Choroid plexus epithelial cell (primary cell): ENCODE data around the gene PCDH1.

Source experiments
- DNase-seq: peaks from one replicate; pipeline ENCODE4 v3.0.0-alpha.2; 2010; ENCODE audit warnings: low read depth
- H3K4me3 ChIP-seq: 2 replicates; pipeline ENCODE4 v1.5.1; 2011; ENCODE audit warnings: low read depth, mild to moderate bottlenecking, control low read depth, low read length, moderate library complexity
- TF ChIP-seq, protein P1 (sequence below): conservative IDR thresholded peaks from 2 replicates; pipeline ENCODE4 v1.5.1; 2011; ENCODE audit warnings: low read depth, mild to moderate bottlenecking, control low read depth, inconsistent platforms, low read length, moderate library complexity

Gene PCDH1

GRCh38 chr5:141876628-141877355 is 1.4 kb downstream of the PCDH1 start:
- H3K4me3 ChIP-seq = no peak overlapping the region
- no peak for DNase-seq
- TF ChIP-seq, protein P1, sequence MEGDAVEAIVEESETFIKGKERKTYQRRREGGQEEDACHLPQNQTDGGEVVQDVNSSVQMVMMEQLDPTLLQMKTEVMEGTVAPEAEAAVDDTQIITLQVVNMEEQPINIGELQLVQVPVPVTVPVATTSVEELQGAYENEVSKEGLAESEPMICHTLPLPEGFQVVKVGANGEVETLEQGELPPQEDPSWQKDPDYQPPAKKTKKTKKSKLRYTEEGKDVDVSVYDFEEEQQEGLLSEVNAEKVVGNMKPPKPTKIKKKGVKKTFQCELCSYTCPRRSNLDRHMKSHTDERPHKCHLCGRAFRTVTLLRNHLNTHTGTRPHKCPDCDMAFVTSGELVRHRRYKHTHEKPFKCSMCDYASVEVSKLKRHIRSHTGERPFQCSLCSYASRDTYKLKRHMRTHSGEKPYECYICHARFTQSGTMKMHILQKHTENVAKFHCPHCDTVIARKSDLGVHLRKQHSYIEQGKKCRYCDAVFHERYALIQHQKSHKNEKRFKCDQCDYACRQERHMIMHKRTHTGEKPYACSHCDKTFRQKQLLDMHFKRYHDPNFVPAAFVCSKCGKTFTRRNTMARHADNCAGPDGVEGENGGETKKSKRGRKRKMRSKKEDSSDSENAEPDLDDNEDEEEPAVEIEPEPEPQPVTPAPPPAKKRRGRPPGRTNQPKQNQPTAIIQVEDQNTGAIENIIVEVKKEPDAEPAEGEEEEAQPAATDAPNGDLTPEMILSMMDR = no peak

DNA sequence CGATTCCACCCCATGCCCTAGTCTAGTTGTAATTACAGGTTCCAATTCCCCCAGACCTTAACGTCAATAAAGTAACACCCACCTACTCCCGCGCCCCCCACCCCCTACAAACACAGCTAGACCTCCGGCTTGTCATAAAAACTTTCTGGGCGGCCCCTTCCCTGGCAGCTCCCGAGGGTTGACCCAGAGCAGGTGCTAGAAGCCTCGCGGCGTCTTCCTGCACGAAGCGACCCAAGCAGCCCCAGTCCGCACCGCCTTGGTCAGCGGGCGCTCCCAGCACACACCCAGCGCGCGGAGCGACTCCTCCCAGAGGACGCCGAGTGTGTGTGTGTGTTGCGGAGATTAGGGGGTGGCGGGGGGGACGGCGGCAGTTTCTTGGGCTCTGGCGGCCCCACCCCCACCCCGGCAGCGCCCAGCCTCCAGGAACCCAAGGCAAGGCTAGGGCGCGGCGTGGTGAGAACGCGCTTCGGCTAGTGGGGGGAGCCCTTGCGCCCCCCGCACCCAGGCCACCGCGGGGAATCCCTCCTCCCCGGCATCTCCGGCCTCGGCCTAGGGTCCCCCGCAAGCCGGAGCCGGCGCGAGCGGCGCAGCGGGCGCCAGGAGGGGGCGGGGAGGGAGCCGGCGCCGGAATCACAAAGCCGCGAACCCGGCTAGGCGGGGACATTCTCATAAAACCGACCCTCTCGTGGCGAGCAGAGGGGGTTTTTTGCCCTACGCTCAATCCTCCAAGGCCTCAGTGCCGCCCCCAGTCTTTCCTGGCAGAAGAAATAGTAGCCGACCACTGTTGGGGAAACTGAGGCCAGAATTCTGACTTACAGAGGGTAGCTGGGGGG is 2.2 kb downstream of the PCDH1 start:
- H3K4me3 ChIP-seq = no peak overlapping the region
- DNase-seq = no peak

DNA sequence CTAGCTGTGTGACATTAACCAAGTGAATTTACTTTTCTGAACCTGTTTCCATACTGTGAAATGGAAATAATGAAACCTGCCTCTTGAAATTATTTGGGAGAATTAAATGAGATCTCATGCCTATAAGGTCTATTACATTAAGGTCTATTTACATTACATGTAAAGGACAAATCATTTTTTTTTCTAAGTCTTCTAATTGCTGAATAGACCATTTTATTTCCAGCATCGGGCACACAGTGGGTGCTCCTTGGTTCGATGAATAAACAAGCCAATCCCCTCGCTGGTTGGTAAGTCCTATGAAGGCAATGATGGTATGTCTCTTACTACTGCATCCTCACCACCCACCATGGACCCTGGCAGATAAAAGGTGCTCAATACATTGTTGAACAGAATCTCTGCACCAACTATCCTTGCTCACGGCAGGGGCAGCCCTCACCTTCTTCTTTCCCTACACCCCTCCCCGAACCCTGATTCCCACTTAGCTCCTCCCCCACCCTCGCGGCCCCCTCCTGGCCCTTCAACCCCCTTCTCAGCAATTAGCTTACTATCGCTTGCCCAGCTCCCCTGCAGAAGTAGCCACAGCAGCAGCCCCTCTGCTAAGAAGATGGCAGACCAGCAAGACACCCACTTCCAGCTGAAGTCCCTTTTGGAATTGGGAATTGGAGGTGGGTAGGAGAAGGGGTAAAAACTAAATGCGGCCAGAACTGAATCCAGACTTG is 3.0 kb downstream of the PCDH1 start:
- TF ChIP-seq, protein P1 = no peak

More for the DNA sequence above, 2.2 kb downstream of the PCDH1 start:
- TF ChIP-seq, protein P1 = no peak

DNA sequence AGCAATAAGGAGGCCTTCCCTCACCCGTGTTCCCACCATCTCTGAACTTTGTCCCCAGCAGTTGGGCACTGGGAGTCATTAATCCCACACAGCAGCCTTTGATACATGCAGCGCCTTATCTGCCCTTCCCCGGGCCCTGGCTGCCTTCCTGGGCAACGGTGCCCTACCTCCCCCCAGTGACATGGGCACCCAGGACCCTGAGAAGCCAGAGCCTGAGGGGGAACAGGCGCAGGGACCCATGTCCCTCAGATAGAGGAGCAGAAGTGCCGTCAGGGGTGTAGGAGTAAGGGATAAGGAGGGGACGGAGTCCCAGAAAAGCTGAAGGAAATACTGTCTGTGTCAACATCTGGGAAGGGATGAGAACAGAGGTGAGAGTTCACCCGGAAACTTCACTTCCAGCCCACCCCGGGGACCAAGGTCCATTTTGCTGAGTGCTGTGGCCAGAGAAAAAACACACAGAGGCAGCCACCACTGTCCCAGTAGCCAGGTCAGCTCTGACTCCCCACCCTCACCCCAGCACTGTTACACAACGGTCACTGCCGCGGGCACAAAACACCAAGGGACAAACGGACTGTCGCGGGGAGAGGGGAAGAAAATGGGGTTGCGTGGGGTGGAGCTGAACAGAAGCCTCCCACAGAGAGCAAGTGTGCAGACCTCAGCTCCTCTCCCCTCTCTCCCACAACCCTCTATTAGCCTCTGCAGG is 3.8 kb downstream of the PCDH1 start:
- TF ChIP-seq, protein P1 = no peak

More for the DNA sequence above, 3.0 kb downstream of the PCDH1 start:
- no peak overlapping the region for H3K4me3 ChIP-seq
- DNase-seq = no peak

GRCh38 chr5:141873933-141874261 is 4.3 kb downstream of the PCDH1 start:
- TF ChIP-seq, protein P1 = no peak

More for the DNA sequence above, 3.8 kb downstream of the PCDH1 start:
- no peak for DNase-seq
- H3K4me3 ChIP-seq = no peak overlapping the region

GRCh38 chr5:141872496-141873356 is 5.5 kb downstream of the PCDH1 start:
- TF ChIP-seq, protein P1 = no peak
- H3K4me3 ChIP-seq = no peak overlapping the region
- no peak for DNase-seq

More at GRCh38 chr5:141873933-141874261, 4.3 kb downstream of the PCDH1 start:
- no peak for DNase-seq
- no peak overlapping the region for H3K4me3 ChIP-seq
